VCaP (cell line): ENCODE data around the gene DLL1.

Experiments used
- H3K27ac ChIP-seq: fragments of 450-650 bp; 2 replicates; pipeline ENCODE4 v1.5.1; 2017
- TF ChIP-seq, protein P1 (sequence below): fragments of 450-650 bp; conservative IDR thresholded peaks from 2 replicates; pipeline ENCODE4 v1.5.1; 2017; ENCODE audit warnings: mild to moderate bottlenecking, moderate library complexity

The DLL1 gene

DNA sequence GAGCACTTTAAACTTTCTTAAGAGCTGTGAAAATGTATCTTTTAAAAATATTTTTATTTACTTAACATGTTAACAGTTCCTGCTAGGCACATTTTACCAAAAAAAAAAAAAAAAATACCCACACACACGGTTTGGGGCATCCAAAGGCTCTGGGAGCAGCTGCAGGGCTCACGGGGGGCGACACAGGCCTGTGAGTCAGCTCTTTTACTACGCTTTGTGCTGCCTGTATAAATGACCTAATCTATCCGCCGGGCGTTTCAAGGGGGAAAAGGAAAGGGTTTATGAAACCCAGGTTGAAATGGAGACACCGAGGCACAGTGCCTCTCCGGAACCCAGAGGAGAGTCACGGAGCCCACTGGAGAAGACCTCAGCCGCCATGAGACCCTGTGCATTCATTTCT lies 40.4 kb downstream of the DLL1 start:
- H3K27ac ChIP-seq, result no peak overlapping the region

DNA sequence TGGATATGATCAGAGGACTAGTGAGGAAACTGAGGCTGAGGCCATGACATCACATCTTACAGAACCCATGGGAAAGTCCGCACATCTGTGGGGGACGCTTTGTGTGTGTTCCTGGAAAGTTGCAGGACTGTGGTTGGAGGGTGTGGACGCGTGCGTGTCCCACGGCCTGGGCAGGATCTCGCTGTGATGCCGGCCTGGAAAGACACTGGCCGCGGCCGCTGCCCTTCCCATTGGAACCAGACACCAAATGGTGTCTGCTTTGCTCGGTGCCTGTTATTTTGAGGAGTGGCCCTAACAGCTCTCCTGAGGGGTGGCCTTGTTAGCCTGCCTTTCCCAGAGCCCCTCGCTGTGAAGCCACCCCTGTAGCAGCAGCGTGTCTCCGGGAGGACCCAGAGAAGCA lies 41.1 kb downstream of the DLL1 start:
- TF ChIP-seq, protein P1, sequence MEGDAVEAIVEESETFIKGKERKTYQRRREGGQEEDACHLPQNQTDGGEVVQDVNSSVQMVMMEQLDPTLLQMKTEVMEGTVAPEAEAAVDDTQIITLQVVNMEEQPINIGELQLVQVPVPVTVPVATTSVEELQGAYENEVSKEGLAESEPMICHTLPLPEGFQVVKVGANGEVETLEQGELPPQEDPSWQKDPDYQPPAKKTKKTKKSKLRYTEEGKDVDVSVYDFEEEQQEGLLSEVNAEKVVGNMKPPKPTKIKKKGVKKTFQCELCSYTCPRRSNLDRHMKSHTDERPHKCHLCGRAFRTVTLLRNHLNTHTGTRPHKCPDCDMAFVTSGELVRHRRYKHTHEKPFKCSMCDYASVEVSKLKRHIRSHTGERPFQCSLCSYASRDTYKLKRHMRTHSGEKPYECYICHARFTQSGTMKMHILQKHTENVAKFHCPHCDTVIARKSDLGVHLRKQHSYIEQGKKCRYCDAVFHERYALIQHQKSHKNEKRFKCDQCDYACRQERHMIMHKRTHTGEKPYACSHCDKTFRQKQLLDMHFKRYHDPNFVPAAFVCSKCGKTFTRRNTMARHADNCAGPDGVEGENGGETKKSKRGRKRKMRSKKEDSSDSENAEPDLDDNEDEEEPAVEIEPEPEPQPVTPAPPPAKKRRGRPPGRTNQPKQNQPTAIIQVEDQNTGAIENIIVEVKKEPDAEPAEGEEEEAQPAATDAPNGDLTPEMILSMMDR, result no peak

More for the DNA sequence above, 40.4 kb downstream of the DLL1 start:
- TF ChIP-seq, protein P1, result no peak

DNA sequence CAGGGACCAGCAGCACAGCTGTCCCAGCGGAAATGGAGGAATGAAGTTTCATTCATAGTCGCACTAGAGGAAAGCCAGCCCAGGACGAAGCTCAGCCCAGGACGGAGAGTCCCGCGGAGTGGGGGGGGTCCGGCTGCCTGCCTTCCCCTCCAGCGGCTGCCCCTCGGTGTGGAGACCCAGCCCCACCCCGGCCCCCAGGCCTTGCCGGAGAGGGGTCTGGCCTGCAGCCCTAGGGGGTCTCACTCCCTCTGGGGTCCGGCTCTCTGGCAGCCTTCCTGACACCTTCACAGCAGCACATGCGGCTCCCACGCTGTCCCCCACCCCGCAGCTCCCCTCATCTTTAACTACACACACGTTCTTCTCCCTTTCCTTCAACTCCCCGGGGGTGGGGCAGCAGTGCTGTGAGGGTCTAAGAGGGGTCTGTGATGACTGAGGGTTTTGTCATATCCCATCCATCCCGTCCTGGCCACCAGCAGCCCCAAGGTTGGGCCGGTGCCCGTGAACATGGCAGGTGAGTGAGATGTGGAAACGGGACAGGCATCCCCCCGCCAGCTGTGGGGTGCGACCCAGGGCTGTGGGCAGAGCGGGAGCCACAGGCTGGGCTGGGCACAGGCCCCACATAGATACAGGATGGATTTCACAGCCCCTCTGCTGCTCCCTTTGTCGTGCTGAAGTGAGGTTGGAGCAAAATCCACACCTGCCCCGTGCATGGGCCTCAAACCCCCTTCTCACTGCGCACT lies 41.8 kb downstream of the DLL1 start:
- TF ChIP-seq, protein P1, result no peak
- H3K27ac ChIP-seq, result no peak overlapping the region

More for the DNA sequence above, 41.1 kb downstream of the DLL1 start:
- H3K27ac ChIP-seq, result no peak overlapping the region

DNA sequence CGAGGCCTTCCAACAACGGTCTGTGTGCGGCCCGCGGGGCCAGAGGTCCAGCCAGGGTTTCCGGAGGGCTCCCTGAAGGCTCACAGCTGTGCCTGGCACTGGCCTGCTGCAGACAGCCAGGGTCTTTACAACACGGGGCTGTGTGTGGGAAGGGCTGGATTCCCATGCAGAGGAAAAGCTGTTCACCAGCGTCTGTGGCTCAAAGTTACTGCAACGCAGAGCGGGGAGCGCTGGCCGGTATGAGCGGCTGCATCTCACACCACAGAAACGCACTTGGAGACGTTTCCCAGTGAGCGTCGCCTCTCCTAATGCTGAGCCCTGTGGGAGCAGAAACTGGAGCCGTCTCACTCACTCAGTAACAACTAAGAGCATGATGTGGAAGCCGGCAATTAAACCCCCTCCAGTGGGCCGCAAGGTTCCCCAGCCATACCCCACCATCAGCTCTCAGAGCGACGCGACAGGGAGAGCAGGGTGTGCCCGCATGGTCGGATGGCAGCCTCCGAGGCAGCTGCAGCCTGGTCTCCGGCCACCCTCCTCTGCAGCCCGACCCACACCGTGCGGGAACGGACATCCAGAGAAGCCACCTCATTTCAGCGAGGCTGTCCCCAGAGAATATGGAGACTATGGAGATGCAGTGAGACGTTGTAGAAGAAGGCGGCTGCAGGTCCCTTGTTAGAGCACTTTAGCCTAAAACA lies 42.6 kb downstream of the DLL1 start:
- no peak overlapping the region for H3K27ac ChIP-seq
- TF ChIP-seq, protein P1, result no peak

DNA sequence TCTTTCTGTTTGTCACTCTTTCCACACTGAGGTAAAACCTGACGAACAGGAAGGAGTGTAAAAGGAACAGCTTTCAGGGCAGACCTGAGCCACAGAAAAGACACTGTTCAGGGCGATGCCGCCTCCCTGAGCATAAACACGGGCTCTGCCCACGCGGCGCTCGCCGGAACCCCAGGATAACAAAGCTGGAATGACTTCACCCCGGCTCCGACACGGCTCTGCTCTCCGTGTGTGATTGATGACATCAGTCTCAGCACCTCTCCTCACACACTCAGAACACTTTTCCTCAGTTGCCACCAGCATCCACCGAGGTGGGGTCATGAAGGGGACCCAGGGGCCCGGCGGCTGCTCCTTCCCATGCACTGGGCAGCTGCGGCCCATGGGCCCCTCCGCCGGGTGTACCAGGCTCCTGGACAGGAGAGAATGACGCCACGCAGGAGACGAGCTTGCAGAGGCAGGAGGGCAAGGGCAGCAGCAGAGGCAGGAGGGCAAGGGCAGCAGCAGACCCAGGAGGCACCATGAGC lies 43.6 kb downstream of the DLL1 start:
- TF ChIP-seq, protein P1, result peak; percentile 30
- peak overlapping the region; percentile 45; the same call in 1 of the 2 replicates for H3K27ac ChIP-seq

DNA sequence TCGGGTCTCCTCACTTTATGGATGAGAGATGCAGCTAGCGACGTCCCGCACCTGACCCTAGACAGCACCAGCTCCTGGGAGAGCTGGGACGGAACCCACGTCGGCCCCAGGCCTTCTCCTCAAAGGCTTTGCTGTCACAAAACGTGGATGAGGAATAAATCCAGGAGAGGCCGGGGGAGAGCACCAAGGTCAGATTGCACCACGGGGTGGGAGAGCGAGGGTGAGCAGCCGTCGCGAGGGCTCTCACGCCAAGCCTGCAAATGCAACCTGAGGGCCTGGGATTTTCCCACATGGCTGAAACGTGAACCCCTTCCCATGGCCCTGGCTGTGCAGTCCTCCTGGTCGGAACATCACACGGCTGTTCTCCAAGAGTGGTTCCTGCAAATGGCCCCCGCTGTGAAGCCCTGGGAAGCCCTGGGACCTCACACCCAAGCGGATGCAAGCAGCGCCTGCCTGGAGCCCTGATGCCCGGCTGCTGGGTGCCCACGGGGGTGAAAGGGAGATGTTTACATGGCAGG lies 45.3 kb downstream of the DLL1 start:
- no peak overlapping the region for H3K27ac ChIP-seq
- TF ChIP-seq, protein P1, result no peak
